Spleen (tissue), 11 donors: ENCODE data around the gene APCDD1L. TPM values are rescaled to one million over a fixed set of nuclear protein-coding genes. Genes with fewer than 3 reads are reported as not detected.

ENCODE experiments used
- DNase-seq: peaks from one replicate; pipeline ENCODE4 v3.0.0-alpha.2; 2020
- H3K27ac ChIP-seq, 8 donors: fragments of 200-600 bp; sonication (generic) in 7 of 8; 1 replicate in 4 of 8; 2 replicates in 4 of 8; pipeline versions ENCODE4 v1.5.0 to v1.8.0; 2016 to 2021; ENCODE audit warnings: inconsistent platforms in 4 of 8, mild to moderate bottlenecking in 4 of 8, moderate library complexity in 1 of 8
- H3K27me3 ChIP-seq, 7 donors: fragments of 200-600 bp; sonication (generic) in 6 of 7; replicated peaks in 1 of 7; 1 replicate in 4 of 7; 2 replicates in 3 of 7; pipeline versions ENCODE4 v1.5.0 to v1.8.0; 2016 to 2021; ENCODE audit warnings: inconsistent platforms in 3 of 7, mild to moderate bottlenecking in 1 of 7
- H3K36me3 ChIP-seq, 6 donors: fragments of 200-600 bp; sonication (generic) in 5 of 6; 1 replicate in 4 of 6; 2 replicates in 2 of 6; pipeline versions ENCODE4 v1.5.0 to v1.8.0; 2016 to 2021; ENCODE audit warnings: inconsistent platforms in 2 of 6
- H3K4me1 ChIP-seq, 6 donors: fragments of 200-600 bp; sonication (generic) in 5 of 6; 1 replicate in 3 of 6; 2 replicates in 3 of 6; pipeline versions ENCODE4 v1.5.0 to v1.8.0; 2016 to 2021; ENCODE audit warnings: inconsistent platforms in 3 of 6
- H3K4me3 ChIP-seq, 8 donors: fragments of 200-600 bp; sonication (generic) in 7 of 8; 1 replicate in 4 of 8; 2 replicates in 4 of 8; pipeline versions ENCODE4 v1.5.0 to v1.8.0; 2016 to 2021; ENCODE audit warnings: inconsistent platforms in 4 of 8, mild to moderate bottlenecking in 4 of 8, moderate library complexity in 2 of 8
- H3K9me3 ChIP-seq, 8 donors: fragments of 200-600 bp; sonication (generic) in 7 of 8; 1 replicate in 4 of 8; 2 replicates in 4 of 8; pipeline versions ENCODE4 v1.5.0 to v1.8.0; 2016 to 2021; ENCODE audit warnings: inconsistent platforms in 4 of 8
- CTCF ChIP-seq, 11 experiments: fragments of 200-600 bp in 7 of 11; fragments of 450-650 bp in 4 of 11; sonication (generic) in 4 of 11; IDR thresholded peaks in 8 of 11; conservative IDR thresholded peaks in 3 of 11; 1 replicate in 7 of 11; 2 replicates in 4 of 11; pipeline versions ENCODE4 v1.4.0 to v1.8.0; 2016 to 2021; ENCODE audit warnings: antibody characterized with exemption in 11 of 11, inconsistent platforms in 4 of 11, mild to moderate bottlenecking in 1 of 11
- POLR2A ChIP-seq, 3 donors: fragments of 450-650 bp; IDR thresholded peaks; one replicate each; pipeline ENCODE4 v1.5.1; 2017; ENCODE audit warnings: antibody characterized with exemption in 3 of 3, mild to moderate bottlenecking in 1 of 3
- POLR2AphosphoS5 ChIP-seq, 3 donors: sonication (generic); formaldehyde crosslinking; IDR thresholded peaks; one replicate each; pipeline ENCODE4 v1.5.1; 2017; ENCODE audit warnings: antibody characterized with exemption in 3 of 3
- WGBS, 5 donors: extraction: QIAGEN DNeasy Blood & Tissue Kit in 3 of 5; methylation state at CpG; one replicate each; pipeline versions ENCODE4 v1.1.5 to v1.1.7; 2013 to 2018; 5-methylcytosine and 5-hydroxymethylcytosine counted together
- intact Hi-C: fragments of 100-400 bp; cut with DNase I; formaldehyde crosslinking; loops from one replicate; pipeline ENCODE4 v1.15.0; 2023; ENCODE audit warnings: low total_unique reads
- polyA plus RNA-seq, 3 donors: library from polyadenylated mRNA; stranded (reverse); fragments of 200-250 nt; gene quantifications; one replicate each; pipeline ENCODE4 v1.2.1, GENCODE V29; 2013
- total RNA-seq, 7 donors: library from RNA; depleted of rRNA in 3 of 7; stranded (reverse); fragments of >200 nt in 3 of 7; fragmentation: NEBNext Ultra II Directional in 4 of 7; extraction: Animal tissue kit (Norgen Biotek cat#: 25700) in 4 of 7; gene quantifications; one replicate each; pipeline versions ENCODE4 v1.1.0 to v1.2.1, GENCODE V29; 2016 to 2021
- donor health status: healthy with polysubstance abuse.
- donor health status: DM: no; HTN: no; CAD: no; lungs with moderate emphysema.
- donor health status: DM: no; HTN: no; CAD: no.
- donor health status: Bipolar disorder and iron deficiency.
- donor health status: healthy.
- donor health status: DM: no; HTN: no; CAD: no.
- donor health status: DM: yes; HTN: yes; CAD: no.

The APCDD1L gene
- total and polyA plus RNA-seq, 10 donors = 0.03 to 0.50 TPM; not detected in 8

DNA sequence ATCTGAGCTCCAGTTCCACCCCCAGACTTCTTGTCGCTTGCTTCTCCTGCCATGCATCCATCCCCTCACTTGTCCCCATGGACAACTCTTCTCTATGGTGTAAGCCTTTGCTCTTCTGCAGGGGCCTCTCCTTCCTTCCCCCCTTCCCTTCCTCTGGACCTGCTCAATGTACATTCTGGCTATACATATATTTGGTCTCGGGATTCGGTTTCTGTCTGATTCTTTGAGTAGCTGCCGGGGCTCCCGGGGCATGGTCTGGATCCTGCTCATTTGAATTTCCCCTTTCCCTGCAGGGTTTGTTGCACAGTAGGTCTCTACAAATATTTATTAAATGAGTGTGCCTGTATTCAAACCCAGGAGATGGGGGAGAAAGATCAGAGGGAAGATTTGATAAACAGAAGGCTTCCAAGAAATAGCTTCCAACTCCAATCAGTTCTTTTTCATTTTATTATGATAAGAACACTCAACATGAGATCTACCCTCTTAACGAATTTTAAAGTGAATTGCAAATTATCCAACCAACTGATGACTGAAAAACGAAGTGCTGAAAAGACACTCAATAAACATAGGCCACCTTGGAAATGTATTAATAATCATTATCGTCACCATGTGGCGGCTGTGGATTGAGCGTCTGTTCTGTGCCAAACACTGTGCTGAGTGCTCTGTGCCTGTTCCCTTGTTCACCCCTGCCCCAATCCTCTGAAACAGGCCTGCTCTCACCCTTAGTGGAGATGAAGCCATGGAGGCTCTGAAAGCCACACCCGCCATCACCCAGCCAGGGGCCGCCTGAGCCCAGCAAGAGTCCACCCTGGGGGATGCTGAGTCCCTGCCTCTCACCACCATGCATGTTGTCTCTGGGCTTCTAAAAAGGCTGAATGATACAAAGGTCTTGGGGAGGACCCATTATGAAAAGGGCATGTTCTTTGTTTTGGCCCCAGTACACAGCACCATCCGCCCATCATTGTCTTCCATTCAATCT is 34.3 kb upstream of the APCDD1L start:
- no peak for DNase-seq
- intact Hi-C loops = no loop called here
- WGBS, 5 donors = 87 to 91% (median 88%) methylated on average over 13 of the region's 13 CpGs
- Histone ChIP-seq H3K4me1 (no peaks in the 10 kb centered on the region), H3K4me3 (no peak overlapping the region), H3K9me3 (no peaks in the 10 kb centered on the region), H3K27me3 (peaks cover 0 to 14% (median 0%) of the 10 kb centered on the region in 7 donors), H3K27ac (no peak overlapping the region), H3K36me3 (no peaks in the 10 kb centered on the region)
- TF ChIP-seq POLR2A (IDR thresholded peaks at IDR 0.05) = no peak
- no peak for TF ChIP-seq CTCF (IDR thresholded peaks at IDR 0.05 in 8 of 11, conservative IDR thresholded peaks at IDR 0.05 in 3 of 11)
- no peak for TF ChIP-seq POLR2AphosphoS5 (IDR thresholded peaks at IDR 0.05)

- intact Hi-C loops = no loop called here
- Histone ChIP-seq H3K9me3 (no peaks in the 10 kb centered on the region), H3K27me3 (peaks cover 0 to 15% (median 0%) of the 10 kb centered on the region in 7 donors), H3K27ac (no peak overlapping the region), H3K36me3 (no peaks in the 10 kb centered on the region), H3K4me3 (no peak overlapping the region), H3K4me1 (no peaks in the 10 kb centered on the region)
- WGBS, 5 donors = 65 to 81% (median 69%) methylated on average over 11 of the region's 11 CpGs
- DNase-seq = no peak
- TF ChIP-seq POLR2A (IDR thresholded peaks at IDR 0.05) (no peak), CTCF (IDR thresholded peaks at IDR 0.05 in 8 of 11, conservative IDR thresholded peaks at IDR 0.05 in 3 of 11) (no peak), POLR2AphosphoS5 (IDR thresholded peaks at IDR 0.05) (no peak)
Observed at GRCh38 chr20:58547623-58548475, 32.6 kb upstream of the APCDD1L start.

- Histone ChIP-seq H3K27ac (no peak overlapping the region), H3K36me3 (no peaks in the 10 kb centered on the region), H3K4me3 (no peak overlapping the region), H3K27me3 (peaks cover 0 to 20% (median 0%) of the 10 kb centered on the region in 7 donors), H3K9me3 (no peaks in the 10 kb centered on the region), H3K4me1 (no peaks in the 10 kb centered on the region)
- no peak for DNase-seq
- intact Hi-C loops = no loop called here
- WGBS, 5 donors = 52 to 66% (median 57%) methylated on average over 19 of the region's 19 CpGs
- TF ChIP-seq POLR2A (IDR thresholded peaks at IDR 0.05) = no peak
- no peak for TF ChIP-seq POLR2AphosphoS5 (IDR thresholded peaks at IDR 0.05)
- TF ChIP-seq CTCF (IDR thresholded peaks at IDR 0.05 in 8 of 11, conservative IDR thresholded peaks at IDR 0.05 in 3 of 11) = no peak
Observed at GRCh38 chr20:58546756-58547622, 31.8 kb upstream of the APCDD1L start.
